Right atrium auricular region (tissue), 2 donors: ENCODE data around the gene AGAP1. TPM values are rescaled to one million over a fixed set of nuclear protein-coding genes. Genes with fewer than 3 reads are reported as not detected.

Source experiments
- DNase-seq: peaks from one replicate; pipeline ENCODE4 v3.0.0-alpha.2; 2019; ENCODE audit warnings: low spot score
- H3K27ac ChIP-seq, 2 donors: fragments of 200-600 bp; sonication (generic); 1 replicate in 1 of 2; 2 replicates in 1 of 2; pipeline ENCODE4 v1.5.1; 2016 to 2019
- H3K27me3 ChIP-seq, 2 donors: fragments of 200-600 bp; sonication (generic); one replicate each; pipeline versions ENCODE4 v1.5.1 to v1.6.0; 2017 to 2019
- H3K36me3 ChIP-seq: fragments of 200-600 bp; sonication (generic); one replicate; pipeline ENCODE4 v1.5.1; 2016
- H3K4me1 ChIP-seq, 2 donors: fragments of 200-600 bp; sonication (generic); one replicate each; pipeline versions ENCODE4 v1.5.1 to v1.6.0; 2017 to 2019
- H3K4me3 ChIP-seq, 2 donors: fragments of 200-600 bp; sonication (generic); 1 replicate in 1 of 2; 2 replicates in 1 of 2; pipeline ENCODE4 v1.5.1; 2017 to 2019; ENCODE audit warnings: mild to moderate bottlenecking in 1 of 2, moderate library complexity in 1 of 2
- H3K9me3 ChIP-seq, 2 donors: fragments of 200-600 bp; sonication (generic); one replicate each; pipeline ENCODE4 v1.5.1; 2019
- total RNA-seq, 2 donors: library from RNA; depleted of rRNA; stranded (reverse); fragments of >200 nt; gene quantifications; one replicate each; pipeline ENCODE4 v1.1.0, GENCODE V29; 2016
- TF ChIP-seq, protein P1 (sequence below), 2 donors: fragments of 200-600 bp; sonication (generic); IDR thresholded peaks; one replicate each; pipeline ENCODE4 v1.5.1; 2019; ENCODE audit warnings: antibody characterized with exemption in 2 of 2

The AGAP1 gene
- total RNA-seq, 2 donors from 2014 or later = 11.6 to 17.2 TPM

DNA sequence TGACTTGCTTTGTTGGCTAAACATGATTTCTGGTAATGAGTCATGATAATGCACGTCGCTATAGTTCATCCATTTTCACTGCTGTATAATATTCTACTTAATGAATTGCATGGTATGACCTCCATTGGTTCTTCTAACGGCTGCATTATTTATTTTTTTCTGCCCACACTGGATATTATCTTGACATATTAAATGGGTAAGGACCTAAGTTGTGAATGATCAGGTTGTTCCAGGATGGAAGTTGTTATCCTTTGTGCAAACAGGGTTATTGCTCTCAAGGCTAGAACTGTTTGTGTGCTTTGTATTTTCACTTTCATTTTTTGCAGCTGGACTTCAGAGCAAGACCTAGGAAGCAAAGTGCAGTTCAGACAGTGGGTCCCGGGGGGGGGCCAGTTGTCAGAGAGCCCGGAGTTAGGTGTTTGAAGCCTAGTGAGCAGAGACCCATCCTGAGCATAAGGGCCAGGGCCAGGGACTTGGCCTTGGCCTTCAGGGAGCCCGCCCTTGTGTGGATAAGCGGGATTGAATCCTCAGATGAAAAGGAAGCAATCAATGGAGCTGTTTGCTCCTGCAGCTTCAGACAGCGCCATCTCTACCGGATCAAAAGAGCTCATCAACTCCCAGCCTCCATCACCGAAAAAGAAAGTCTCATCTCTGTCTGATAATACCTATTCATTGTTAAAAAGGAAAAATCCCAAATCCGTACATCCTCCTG lies 48.2 kb downstream of the AGAP1 start:
- H3K4me1 ChIP-seq = peaks cover 0 to 26% of the 10 kb centered on the region in 2 donors
- no peak for DNase-seq
- H3K27me3 ChIP-seq = no peaks in the 10 kb centered on the region
- no peaks in the 10 kb centered on the region for H3K36me3 ChIP-seq
- TF ChIP-seq, protein P1, sequence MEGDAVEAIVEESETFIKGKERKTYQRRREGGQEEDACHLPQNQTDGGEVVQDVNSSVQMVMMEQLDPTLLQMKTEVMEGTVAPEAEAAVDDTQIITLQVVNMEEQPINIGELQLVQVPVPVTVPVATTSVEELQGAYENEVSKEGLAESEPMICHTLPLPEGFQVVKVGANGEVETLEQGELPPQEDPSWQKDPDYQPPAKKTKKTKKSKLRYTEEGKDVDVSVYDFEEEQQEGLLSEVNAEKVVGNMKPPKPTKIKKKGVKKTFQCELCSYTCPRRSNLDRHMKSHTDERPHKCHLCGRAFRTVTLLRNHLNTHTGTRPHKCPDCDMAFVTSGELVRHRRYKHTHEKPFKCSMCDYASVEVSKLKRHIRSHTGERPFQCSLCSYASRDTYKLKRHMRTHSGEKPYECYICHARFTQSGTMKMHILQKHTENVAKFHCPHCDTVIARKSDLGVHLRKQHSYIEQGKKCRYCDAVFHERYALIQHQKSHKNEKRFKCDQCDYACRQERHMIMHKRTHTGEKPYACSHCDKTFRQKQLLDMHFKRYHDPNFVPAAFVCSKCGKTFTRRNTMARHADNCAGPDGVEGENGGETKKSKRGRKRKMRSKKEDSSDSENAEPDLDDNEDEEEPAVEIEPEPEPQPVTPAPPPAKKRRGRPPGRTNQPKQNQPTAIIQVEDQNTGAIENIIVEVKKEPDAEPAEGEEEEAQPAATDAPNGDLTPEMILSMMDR (IDR thresholded peaks at IDR 0.05) = no peak
- H3K4me3 ChIP-seq = no peak overlapping the region
- H3K9me3 ChIP-seq = no peaks in the 10 kb centered on the region
- H3K27ac ChIP-seq = no peak overlapping the region

DNA sequence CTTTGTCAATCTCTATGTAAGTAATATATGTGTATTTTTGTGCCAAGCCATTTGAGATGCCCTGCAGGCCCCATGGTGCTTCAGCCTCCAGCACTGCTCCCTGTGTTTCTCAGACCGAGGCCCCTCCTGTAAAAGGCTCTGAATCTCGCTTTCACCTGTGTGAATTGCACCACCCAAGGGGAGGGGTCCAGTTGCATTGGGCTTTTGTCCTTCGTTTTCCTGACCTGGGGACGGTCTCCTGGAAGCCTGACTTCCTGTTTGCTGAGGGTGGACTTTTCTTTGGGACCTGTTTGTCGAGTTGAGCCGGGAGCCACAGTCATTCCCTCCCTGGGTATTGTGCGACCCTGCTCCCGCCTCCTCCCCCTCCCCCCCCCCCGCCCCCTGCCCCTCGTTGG lies 48.9 kb downstream of the AGAP1 start:
- no peak overlapping the region for H3K27ac ChIP-seq
- TF ChIP-seq, protein P1 (IDR thresholded peaks at IDR 0.05) = no peak
- no peaks in the 10 kb centered on the region for H3K27me3 ChIP-seq
- no peak for DNase-seq
- peaks cover 0 to 20% of the 10 kb centered on the region in 2 donors for H3K4me1 ChIP-seq
- no peak overlapping the region for H3K4me3 ChIP-seq
- H3K9me3 ChIP-seq = no peaks in the 10 kb centered on the region
- no peaks in the 10 kb centered on the region for H3K36me3 ChIP-seq

DNA sequence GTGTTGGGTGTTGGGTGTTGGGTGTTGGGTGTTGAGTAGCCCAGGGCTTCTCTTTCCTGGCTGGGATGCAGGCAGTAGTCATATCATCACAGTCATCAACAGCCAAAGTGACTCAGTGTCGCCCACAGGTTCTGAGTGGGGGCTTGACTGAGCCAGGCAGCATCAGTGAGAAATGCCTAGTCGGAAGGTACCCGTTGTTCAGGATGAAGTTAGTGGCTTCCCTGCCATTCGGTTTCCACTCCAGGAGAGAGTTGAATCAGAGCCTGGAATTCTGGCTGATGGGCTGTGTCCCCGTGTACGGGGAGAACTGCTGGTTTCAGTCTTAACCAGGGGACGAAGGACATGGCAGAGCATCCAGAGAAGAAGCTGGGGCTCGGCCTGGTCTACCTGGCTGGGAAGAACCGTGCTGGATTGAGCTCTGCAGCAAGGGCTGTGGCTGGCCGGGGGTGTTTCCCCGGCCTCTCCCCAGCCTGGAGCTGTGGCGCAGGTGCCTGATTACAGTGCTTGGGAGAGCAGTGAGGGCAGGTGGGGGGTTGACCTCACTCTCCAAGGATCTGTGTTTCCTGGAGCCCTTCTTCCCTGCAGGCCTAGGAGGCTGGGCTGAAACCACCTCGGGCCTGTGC lies 49.4 kb downstream of the AGAP1 start:
- Histone ChIP-seq H3K9me3 (no peaks in the 10 kb centered on the region), H3K27me3 (no peaks in the 10 kb centered on the region), H3K4me3 (no peak overlapping the region), H3K27ac (no peak overlapping the region), H3K36me3 (no peaks in the 10 kb centered on the region), H3K4me1 (peaks cover 0 to 17% of the 10 kb centered on the region in 2 donors)
- DNase-seq = no peak
- TF ChIP-seq, protein P1 (IDR thresholded peaks at IDR 0.05) = no peak

DNA sequence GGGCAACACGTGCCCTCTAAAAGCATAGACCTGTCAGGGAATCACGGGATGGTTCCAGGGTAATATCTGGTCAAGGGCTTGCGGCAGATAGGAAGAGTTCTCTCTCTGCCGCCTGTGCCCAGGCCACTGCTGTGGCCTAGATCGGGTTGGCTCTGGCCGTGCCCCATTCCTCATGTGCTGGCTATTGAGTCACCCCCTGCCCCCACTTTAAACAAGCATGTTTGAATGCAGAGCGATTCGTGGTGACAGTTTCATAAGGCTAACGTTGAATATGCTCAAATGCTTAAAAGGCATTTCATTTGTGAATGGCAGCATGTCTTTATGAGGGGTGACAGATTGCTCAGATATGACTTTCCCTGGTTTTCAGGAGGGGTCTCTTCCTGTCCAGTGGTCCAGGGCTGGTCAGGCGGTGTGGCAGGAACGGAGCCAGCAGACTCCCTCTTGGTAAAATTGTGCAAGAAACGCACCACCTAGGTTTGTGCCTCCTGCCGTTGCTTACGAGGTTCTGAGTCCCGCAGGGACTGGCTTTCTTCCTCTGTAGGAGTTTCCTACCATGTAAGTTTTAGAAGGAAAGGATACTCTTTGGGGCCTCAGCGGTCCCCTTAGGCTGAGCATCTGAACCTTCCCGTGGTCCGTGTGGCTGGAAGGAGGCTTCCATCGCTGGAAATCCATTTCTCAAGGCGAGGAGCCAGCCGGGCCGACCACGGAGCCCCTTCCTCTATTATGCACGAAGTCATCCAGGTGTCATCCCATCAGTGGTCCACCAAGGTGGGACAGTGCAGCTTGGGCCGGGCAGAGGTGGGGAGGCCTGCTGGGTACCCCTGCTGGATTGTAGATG lies 50.2 kb downstream of the AGAP1 start:
- Histone ChIP-seq H3K9me3 (no peaks in the 10 kb centered on the region), H3K36me3 (no peaks in the 10 kb centered on the region), H3K27me3 (no peaks in the 10 kb centered on the region), H3K4me1 (peaks cover 0 to 13% of the 10 kb centered on the region in 2 donors), H3K4me3 (no peak overlapping the region), H3K27ac (no peak overlapping the region)
- no peak for DNase-seq
- TF ChIP-seq, protein P1 (IDR thresholded peaks at IDR 0.05) = no peak

DNA sequence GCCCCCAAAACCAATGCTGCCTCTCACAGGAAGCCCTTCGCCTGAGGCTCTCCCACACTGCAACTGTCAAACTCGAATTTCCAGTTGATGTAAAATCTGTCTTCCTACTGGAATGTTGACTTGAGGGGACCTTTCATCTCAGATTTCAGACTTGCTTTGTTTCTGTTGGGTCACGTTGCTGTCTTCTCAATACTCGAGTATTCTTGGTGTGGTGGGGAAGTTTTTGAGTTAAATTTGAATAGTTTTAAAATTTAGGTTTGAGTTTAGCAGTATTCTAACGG lies 50.8 kb downstream of the AGAP1 start:
- no peaks in the 10 kb centered on the region for H3K36me3 ChIP-seq
- H3K9me3 ChIP-seq = no peaks in the 10 kb centered on the region
- no peaks in the 10 kb centered on the region for H3K27me3 ChIP-seq
- DNase-seq = no peak
- no peak overlapping the region for H3K27ac ChIP-seq
- peaks cover 0 to 10% of the 10 kb centered on the region in 2 donors for H3K4me1 ChIP-seq
- TF ChIP-seq, protein P1 (IDR thresholded peaks at IDR 0.05) = no peak
- H3K4me3 ChIP-seq = no peak overlapping the region
